Skeletal muscle tissue (tissue), 4 donors: ENCODE data around the gene TMEM45A. TPM values are rescaled to one million over a fixed set of nuclear protein-coding genes. Genes with fewer than 3 reads are reported as not detected.
"Not testable (repeated sequence)": the region's sequence is repeated elsewhere in the genome, so short reads cannot be mapped to it uniquely, and the experiment has no call there.

Experiments used
- H3K27ac ChIP-seq: one replicate; pipeline ENCODE4 v1.7.0; 2013; ENCODE audit warnings: mild to moderate bottlenecking, low read depth, low read length, inconsistent platforms
- H3K27me3 ChIP-seq, 3 donors: one replicate each; pipeline ENCODE4 v1.7.0; 2013; ENCODE audit warnings: low read length in 3 of 3; ENCODE audit not compliant: control insufficient read depth in 3 of 3, insufficient read depth in 3 of 3
- H3K36me3 ChIP-seq, 3 donors: one replicate each; pipeline ENCODE4 v1.7.0; 2013; ENCODE audit warnings: low read length in 3 of 3; ENCODE audit not compliant: control insufficient read depth in 3 of 3, insufficient read depth in 3 of 3
- H3K4me1 ChIP-seq, 3 donors: one replicate each; pipeline ENCODE4 v1.7.0; 2013; ENCODE audit warnings: low read length in 3 of 3, mild to moderate bottlenecking in 3 of 3; ENCODE audit not compliant: control insufficient read depth in 3 of 3, insufficient read depth in 3 of 3
- H3K4me3 ChIP-seq, 3 donors: one replicate each; pipeline ENCODE4 v1.7.0; 2013; ENCODE audit warnings: low read length in 3 of 3
- H3K9ac ChIP-seq, 3 donors: one replicate each; pipeline ENCODE4 v1.7.0; 2013; ENCODE audit warnings: low read length in 3 of 3, mild to moderate bottlenecking in 3 of 3, moderate library complexity in 2 of 3, low read depth in 1 of 3
- H3K9me3 ChIP-seq, 3 donors: one replicate each; pipeline ENCODE4 v1.7.0; 2013; ENCODE audit warnings: low read length in 3 of 3; ENCODE audit not compliant: control insufficient read depth in 3 of 3
- total RNA-seq: library from RNA; depleted of rRNA; stranded (reverse); fragments of >200 nt; gene quantifications from one replicate; pipeline ENCODE4 v1.2.3, GENCODE V29; 2014
- donor health status: Osteomylitis.

The TMEM45A gene, protein sequence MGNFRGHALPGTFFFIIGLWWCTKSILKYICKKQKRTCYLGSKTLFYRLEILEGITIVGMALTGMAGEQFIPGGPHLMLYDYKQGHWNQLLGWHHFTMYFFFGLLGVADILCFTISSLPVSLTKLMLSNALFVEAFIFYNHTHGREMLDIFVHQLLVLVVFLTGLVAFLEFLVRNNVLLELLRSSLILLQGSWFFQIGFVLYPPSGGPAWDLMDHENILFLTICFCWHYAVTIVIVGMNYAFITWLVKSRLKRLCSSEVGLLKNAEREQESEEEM
- 15.7 TPM for total RNA-seq

DNA sequence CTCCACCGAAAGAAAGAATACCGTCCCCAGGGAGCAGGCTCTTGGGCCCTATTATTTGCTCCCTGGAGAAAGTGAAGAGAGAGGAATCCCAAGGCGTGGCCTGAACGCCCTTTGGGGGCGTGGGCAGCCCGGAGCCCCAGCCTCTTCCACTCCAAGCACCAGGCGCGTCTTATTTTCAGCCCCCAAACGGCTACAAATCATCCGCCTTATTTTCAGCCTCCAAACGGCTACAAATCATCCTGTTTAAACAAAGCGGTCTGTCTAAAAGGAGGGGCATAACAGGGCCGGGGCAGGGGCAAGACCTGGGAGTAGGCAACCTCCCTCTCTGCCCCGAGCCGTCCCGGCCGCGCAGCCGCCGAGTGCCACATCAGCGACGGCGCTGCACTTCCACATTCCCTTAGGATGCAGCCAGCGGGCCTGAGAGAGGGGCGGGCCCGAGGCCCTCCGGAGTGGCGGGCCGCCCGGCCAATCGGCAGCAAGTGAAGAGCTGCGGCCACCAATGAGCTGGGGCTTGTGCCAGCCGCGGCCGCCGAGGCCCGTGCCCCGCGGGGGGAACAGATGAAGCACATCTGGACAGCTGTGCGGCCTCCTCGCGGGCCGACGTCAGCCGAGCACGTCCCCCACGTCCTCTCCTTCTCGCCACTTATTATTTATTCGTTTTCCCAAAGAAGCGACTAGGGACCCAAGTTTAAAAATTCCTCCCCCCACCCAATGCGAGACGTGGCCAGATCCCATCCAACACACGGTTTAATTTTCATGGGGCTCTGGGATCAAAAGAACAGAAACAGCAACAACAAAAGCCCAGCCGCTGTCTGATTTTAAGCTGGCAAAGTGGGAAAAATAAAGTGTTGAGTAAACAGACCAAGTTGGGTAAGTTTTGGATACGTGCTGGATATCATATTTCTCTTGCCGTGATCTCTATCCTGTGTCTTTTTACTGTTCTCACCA, at the start of gene TMEM45A:
Gene TMEM45A (plus strand): TSS at position 561 of the 948 bp plus-strand sequence. CDS start 62,593 bp downstream, outside the sequence.
- no peaks in the 10 kb centered on the region for H3K9me3 ChIP-seq
- H3K4me1 ChIP-seq: peaks cover 0 to 6% (median 0%) of the 10 kb centered on the region in 3 donors
- H3K27ac ChIP-seq: peak within 1 kb of the TSS; percentile 41
- H3K27me3 ChIP-seq: no peaks in the 10 kb centered on the region
- H3K36me3 ChIP-seq: no peaks in the 10 kb centered on the region
- peak within 1 kb of the TSS; percentile 74 to 84 (median 75) for H3K4me3 ChIP-seq
- peak within 1 kb of the TSS; percentile 63 to 79 (median 73) for H3K9ac ChIP-seq

DNA sequence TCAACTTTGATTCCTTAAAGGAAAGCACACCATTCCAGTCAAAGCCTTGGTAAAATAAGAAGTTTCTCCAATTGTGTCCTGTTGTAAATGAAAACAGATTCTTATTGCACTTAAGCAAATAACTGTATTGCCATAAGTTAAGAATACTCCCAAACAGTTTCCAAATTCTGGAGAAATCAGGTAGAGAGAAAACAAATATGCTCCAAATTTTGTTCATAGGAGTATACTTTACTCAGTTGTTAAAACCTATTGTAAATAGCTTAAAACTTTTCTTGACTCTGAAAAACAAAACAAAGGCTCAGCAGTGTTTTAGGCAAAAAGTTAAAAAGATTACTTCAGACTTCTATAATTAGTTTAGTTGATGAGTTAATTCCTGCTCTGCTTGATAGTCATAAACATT, 48.7 kb upstream of the TMEM45A start:
- H3K4me1 ChIP-seq: no peaks in the 10 kb centered on the region
- H3K9me3 ChIP-seq: no peaks in the 10 kb centered on the region
- H3K27ac ChIP-seq: no peak overlapping the region
- H3K4me3 ChIP-seq: no peak overlapping the region
- no peak overlapping the region for H3K9ac ChIP-seq
- no peaks in the 10 kb centered on the region for H3K36me3 ChIP-seq
- H3K27me3 ChIP-seq: no peaks in the 10 kb centered on the region

DNA sequence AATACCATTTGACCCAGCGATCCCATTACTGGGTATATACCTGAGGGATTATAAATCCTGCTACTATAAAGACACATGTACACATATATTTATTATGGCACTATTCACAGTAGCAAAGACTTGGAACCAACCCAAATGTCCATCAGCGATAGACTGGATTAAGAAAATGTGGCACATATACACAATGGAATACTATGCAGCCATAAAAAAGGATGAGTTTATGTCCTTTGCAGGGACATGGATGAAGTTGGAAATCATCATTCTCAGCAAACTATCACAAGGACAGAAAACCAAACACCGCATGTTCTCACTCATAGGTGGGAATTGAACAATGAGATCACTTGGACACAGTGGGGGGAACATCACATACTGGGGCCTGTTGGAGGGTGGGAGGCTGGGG, 45.4 kb upstream of the TMEM45A start:
- not testable (repeated sequence) for H3K9me3 ChIP-seq, H3K9ac ChIP-seq, H3K27ac ChIP-seq, H3K27me3 ChIP-seq, H3K4me1 ChIP-seq, H3K4me3 ChIP-seq, H3K36me3 ChIP-seq

DNA sequence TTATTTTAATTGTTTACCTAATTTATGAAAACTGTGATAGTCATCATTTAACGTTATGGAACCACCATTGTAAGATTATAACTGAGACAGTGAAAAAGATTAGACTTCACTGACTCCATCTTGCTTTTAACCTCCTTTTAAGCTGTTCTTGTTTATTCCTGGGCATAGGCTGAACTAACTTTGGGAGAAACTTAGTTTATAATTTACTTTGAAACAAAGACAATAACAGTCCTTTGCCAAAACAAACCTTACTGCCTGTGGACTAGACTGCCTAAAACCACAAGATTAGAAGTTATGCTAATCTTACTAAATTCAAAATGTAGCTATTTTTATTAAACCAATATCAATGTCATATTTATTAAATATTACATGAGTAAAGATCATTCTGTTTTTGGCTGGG, 44.3 kb upstream of the TMEM45A start:
- H3K4me1 ChIP-seq: no peaks in the 10 kb centered on the region
- H3K27ac ChIP-seq: no peak overlapping the region
- no peaks in the 10 kb centered on the region for H3K27me3 ChIP-seq
- H3K9ac ChIP-seq: no peak overlapping the region
- H3K4me3 ChIP-seq: no peak overlapping the region
- no peaks in the 10 kb centered on the region for H3K9me3 ChIP-seq
- H3K36me3 ChIP-seq: peaks cover 0 to 4% (median 0%) of the 10 kb centered on the region in 3 donors

DNA sequence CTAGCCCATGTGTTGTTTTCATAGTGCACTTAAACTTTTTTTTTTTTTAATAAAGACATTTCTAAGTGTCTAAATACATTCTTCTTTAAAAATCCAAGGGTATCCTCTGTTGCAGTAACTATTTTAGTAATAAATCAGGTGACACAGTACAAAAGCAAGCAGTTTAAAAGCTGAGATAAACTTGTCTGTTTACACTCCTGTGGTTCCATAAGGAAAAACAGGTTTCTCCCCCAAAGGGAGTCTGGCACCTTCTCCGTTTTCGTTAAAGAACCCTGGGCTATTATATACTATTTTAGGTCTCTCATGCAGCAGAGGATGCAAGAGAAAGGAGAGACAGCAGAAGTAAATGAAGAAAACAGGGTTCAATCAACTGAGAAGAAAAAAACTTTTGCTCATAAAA, 43.2 kb upstream of the TMEM45A start:
- H3K27ac ChIP-seq: no peak overlapping the region
- H3K36me3 ChIP-seq: peaks cover 0 to 5% (median 0%) of the 10 kb centered on the region in 3 donors
- no peaks in the 10 kb centered on the region for H3K4me1 ChIP-seq
- no peaks in the 10 kb centered on the region for H3K9me3 ChIP-seq
- no peak overlapping the region for H3K9ac ChIP-seq
- no peak overlapping the region for H3K4me3 ChIP-seq
- H3K27me3 ChIP-seq: no peaks in the 10 kb centered on the region

DNA sequence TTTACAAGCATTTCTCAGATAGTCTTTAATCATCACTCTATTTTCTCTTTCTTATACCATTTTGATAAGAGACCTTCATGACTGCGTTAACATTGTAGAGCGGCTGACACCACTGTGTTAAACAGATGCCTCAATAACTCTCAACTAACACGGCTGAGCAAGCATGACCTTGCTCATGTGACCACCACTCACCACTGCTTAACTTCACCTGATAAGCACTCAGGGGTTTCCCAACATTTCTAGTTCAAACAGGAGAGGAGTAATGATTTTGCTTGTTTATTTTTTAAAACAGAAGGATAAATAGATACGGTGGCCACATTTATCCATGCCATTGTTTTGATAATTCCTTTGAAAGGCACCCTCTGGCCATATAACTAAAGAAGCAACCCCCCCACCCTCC, 37.7 kb upstream of the TMEM45A start:
- Histone ChIP-seq H3K27me3 (no peaks in the 10 kb centered on the region), H3K27ac (no peak overlapping the region), H3K9me3 (no peaks in the 10 kb centered on the region), H3K4me3 (no peak overlapping the region), H3K9ac (no peak overlapping the region), H3K4me1 (no peaks in the 10 kb centered on the region), H3K36me3 (peaks cover 0 to 10% (median 0%) of the 10 kb centered on the region in 3 donors)

DNA sequence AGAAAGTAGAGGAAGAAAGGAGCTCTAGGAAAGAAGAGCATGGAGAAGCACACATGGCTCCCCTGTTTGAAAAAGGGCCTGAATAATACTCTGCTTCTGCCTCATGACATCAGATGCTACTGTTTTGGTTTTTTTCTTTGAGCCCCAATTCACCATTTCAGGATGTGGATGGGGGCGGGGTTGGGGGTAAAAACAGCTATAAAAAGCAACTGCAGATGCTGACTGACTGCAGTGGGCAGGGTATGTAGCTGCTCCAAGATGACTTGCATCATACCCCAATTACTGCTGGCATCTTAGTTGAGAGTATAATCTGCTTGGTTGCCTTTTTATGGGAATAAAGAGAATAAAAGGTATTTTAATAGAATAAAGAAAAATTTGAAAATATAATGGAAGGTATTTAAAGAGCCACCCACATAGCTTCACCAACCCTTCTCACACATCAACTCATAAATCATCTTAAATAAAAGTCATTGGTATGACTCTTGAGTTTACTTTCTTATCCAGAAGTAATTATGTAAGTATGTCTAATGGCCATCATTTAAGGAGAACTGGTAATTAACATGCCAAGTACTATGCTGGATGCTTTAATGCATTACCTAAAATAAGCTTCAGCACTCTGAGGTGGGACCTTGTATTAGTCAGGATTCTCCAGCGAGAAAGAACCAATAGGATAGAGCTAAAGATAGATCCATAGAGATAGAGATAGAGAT, 36.4 kb upstream of the TMEM45A start:
- Histone ChIP-seq H3K27me3 (no peaks in the 10 kb centered on the region), H3K9ac (no peak overlapping the region), H3K9me3 (no peaks in the 10 kb centered on the region), H3K4me3 (no peak overlapping the region), H3K27ac (no peak overlapping the region), H3K4me1 (no peaks in the 10 kb centered on the region), H3K36me3 (peaks cover 0 to 10% (median 0%) of the 10 kb centered on the region in 3 donors)

DNA sequence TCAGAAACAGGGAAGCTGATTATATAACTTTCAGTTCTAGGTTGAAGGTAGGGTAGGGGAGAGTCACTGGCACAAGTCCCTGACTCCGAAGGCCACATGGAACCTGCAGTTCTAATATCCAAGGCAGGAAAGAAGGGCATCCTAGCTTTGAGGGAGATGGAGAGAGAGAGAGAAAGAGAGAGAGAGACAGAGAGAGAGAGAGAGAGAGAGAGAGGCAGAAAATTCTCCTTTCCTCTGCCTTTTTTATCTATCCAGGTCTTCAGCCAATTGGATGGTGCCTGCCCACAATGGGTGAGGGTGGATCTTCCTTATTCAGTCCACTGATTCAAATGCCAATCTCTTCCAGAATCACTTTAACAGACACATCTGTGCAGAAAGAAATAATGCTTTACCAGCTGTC, 35.7 kb upstream of the TMEM45A start:
- Histone ChIP-seq H3K36me3 (peaks cover 0 to 10% (median 0%) of the 10 kb centered on the region in 3 donors), H3K4me3 (no peak overlapping the region), H3K4me1 (no peaks in the 10 kb centered on the region), H3K9me3 (no peaks in the 10 kb centered on the region), H3K27me3 (no peaks in the 10 kb centered on the region), H3K27ac (no peak overlapping the region), H3K9ac (no peak overlapping the region)

DNA sequence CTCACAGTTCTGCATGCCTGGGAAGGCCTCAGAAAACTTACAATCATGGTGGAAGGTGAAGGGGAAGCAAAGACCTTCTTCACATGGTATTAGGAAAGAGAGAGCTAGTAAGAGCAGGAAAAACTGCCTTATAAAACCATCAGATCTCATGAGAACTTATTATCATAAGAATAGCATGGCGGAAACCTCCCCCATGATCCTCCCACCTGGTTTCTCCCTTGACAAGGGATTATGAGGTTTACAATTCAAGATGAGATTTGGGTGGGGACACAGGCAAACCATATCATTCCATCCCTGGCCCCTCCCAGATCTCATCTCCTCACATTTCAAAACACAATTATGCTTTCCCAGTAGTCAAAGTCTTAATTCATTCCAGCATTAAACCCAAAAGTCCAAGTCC, 34.6 kb upstream of the TMEM45A start:
- H3K4me1 ChIP-seq: no peaks in the 10 kb centered on the region
- no peaks in the 10 kb centered on the region for H3K27me3 ChIP-seq
- no peaks in the 10 kb centered on the region for H3K9me3 ChIP-seq
- H3K27ac ChIP-seq: no peak overlapping the region
- peaks cover 0 to 9% (median 0%) of the 10 kb centered on the region in 3 donors for H3K36me3 ChIP-seq
- H3K4me3 ChIP-seq: no peak overlapping the region
- no peak overlapping the region for H3K9ac ChIP-seq
